GM11168 (cell line): ENCODE results near the gene DNAJB11.
"Not testable (repeated sequence)": the region's sequence is repeated elsewhere in the genome, so short reads cannot be mapped to it uniquely, and the experiment has no call there.

Experiments
- in situ Hi-C: fragments of 300-500 bp; cut with MboI; formaldehyde crosslinking; loops from one replicate; pipeline ENCODE4 v1.12.0; 2022; ENCODE audit warnings: low sequenced_read_pairs; ENCODE audit not compliant: unreplicated experiment

DNAJB11 gene

GRCh38 chr3:186614597-186615483, 44.3 kb downstream of the DNAJB11 start:
- in situ Hi-C loops = loop anchor here (5.0 kb wide), 1 partner anchor 207 kb away; no protein-coding TSS in a partner anchor

- in situ Hi-C loops = loop anchor here (5.0 kb wide), 1 partner anchor 206 kb away; no protein-coding TSS in a partner anchor
These were observed 45.7 kb downstream of the DNAJB11 start for GRCh38 chr3:186616299-186616617.

GRCh38 chr3:186617036-186617946, 46.8 kb downstream of the DNAJB11 start:
- in situ Hi-C loops = loop anchor here (5.0 kb wide), 1 partner anchor 205 kb away; no protein-coding TSS in a partner anchor

DNA sequence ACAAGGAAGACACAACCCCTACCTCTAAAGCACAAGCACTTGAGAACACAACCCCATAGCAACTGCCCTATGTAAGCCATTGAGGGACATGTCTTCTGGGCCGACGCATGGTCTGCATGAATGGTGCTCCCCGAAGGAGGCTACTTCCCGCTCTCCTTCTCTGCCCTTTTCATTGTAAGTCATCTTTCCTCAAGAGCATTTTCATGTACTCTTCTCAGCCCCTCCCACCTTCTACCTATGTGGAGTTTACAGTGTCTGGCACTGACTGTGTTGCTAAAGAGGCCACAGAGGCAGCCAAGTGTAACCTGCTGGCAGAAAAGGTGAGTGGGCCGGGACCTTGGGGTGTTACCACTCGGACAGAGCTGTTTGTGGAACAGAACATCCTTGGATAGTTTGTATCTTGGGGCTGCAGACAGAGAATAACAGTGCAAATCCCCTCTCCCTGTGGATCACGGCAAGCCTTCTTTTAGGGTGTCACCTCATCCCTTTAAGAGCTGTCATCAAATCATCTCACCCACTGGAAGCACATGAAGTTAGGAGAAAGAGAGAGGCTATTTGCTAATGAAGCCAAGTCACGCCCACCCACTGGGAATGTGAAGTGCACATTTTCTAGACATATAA, 47.9 kb downstream of the DNAJB11 start:
- in situ Hi-C loops = loop anchor here (5.0 kb wide), 1 partner anchor 204 kb away; no protein-coding TSS in a partner anchor

DNA sequence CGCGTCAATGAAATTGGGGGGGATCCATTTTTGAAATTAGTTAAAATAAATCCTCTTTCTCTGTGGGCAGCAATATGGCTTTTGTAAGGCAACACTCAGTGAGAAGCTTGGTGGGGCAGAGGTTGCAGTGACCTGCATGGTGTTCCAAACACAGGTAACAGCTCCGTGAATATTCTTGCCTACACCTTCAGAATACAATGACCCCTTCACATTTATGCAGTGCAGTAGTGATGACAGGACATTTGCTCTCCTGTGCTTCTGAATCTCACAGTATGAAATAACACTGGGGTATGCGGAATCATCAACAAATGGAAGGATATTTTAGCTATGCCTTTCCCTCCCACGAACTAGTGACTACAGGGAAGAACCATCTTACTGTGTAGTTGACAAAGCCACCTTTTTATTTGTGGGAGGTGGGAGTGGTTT, 49.3 kb downstream of the DNAJB11 start:
- in situ Hi-C loops = loop anchor here (5.0 kb wide), 1 partner anchor 203 kb away; no protein-coding TSS in a partner anchor

DNA sequence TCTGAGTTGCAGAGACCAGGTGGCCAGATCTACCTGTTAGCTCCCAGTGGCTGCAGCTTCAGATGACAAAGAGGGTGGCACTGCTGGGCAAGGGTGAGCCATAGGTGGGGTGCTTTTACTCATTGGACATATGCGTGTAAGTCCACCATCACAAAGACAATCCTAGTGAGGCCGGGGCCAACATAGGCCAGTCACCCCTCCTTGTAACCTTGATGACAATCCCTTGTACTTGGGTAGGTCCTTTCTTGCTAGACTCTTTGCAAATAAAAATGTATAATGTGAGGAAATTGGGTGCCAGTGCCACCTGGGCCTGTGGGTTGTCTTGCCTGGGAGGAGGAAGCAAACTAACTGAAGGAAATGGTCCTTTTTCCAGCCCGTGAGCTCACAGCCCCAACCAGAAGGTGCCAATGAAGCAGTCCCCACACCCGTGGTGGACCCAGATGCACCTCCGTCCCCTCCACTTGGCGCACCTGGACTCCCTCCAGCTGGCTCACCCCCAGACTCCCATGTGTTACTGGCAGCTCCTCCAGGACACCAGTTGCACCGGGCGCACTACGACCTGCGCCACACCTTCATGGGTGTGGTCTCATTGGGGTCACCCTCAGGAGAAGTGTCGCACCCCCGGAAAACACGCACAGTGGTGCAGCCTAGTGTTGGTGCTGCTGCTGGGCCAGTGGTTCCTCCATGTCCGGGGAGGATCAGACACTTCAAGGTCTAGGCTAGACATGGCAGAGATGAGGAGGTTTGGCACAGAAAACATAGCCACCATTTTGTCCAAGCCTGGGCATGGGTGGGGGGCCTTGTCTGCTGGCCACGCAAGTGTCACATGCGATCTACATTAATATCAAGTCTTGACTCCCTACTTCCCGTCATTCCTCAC, 49.9 kb downstream of the DNAJB11 start:
- in situ Hi-C loops = no loop called here

GRCh38 chr3:186621894-186622650, 51.6 kb downstream of the DNAJB11 start:
- in situ Hi-C loops = no loop called here

- in situ Hi-C loops = no loop called here
These were observed 52.3 kb downstream of the DNAJB11 start for GRCh38 chr3:186622651-186623310.

GRCh38 chr3:186624598-186624997, 54.1 kb downstream of the DNAJB11 start:
- in situ Hi-C loops = no loop called here

DNA sequence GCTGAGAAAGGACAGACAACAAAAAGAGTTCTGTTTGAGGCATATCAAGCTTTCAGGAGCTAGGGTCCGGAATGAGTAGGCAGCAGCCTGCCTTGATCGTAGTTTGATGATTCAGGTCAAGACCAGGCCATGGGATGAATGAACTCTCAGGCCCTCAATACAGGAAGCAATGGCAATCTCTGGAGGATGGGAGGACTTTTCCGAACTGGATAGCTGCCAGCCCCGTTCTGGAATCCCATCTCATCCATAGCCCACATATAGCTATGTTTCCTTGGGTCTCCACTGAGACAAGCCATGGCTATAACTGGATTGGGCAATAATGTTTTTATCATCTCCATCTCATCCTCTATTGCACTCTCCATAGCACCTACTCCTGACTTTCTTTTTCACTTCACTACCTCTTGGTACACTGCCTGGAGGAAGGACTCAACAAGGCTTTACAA, 55.1 kb downstream of the DNAJB11 start:
- in situ Hi-C loops = no loop called here

- in situ Hi-C loops = no loop called here
These were observed 55.8 kb downstream of the DNAJB11 start for GRCh38 chr3:186626254-186626847.

DNA sequence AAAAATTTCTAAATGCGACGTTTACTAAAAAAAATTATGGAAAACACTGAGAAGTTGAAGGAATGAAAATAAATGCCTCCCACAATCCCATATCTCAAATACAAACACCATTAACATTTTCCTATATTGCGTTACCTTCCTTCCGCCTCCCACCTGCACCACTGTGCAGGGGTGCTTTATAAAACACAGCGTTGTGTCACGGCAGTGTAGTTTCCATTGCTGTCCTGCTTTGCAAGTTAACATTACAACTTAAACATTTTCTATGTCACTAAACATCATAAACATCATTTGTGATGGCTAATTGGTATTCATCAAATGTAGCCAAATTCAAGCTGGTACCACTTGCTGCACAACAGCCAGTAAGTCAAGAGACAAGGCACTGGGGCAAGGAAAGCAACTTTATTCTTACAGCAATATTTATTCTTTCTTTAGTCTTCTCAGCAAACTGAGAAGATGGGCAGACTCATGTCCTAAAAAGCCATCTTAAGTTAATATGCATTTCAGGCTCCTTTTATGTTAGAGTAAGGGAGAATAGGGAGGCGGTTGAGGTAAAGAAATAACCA, 57.4 kb downstream of the DNAJB11 start:
- in situ Hi-C loops = no loop called here

DNA sequence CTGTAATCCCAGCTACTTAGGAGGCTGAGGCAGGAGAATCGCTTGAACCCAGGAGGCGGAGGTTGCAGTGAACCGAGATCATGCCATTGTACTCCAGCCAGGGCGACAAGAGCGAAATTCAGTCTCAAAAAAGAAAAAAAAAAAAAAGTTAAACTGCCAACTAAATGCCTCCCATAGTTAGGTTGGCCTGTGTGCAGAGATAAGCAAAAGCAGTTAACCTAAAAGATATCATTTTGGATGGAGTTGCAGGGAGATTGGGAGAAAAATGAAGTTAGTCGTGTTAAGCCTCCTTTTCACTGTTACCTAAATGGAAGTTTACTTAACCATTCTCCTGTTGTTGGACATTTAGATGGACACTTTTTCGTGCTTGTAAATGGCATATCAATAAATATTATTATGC, 58.2 kb downstream of the DNAJB11 start:
- in situ Hi-C loops = no loop called here

- in situ Hi-C loops = no loop called here
These were observed 60.6 kb downstream of the DNAJB11 start for GRCh38 chr3:186630950-186631641.

DNA sequence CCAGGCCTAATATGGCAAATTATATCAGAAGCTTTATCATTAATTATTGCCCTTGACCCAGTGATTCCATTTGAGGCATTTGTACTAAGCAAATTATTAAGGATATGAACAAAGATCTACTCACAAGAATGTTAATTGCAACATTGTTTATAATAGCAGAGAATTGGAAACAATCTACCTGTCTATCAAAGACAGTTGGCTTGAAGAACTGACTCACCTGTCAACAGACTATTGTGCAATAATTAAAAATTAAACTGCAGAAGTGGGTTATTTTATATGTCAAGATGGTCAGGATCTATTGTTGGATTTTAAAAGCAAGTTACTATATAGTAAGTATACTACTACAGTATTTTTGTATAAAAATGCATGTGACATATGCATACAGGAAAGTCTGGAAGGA, 63.0 kb downstream of the DNAJB11 start:
- in situ Hi-C loops = no loop called here

DNA sequence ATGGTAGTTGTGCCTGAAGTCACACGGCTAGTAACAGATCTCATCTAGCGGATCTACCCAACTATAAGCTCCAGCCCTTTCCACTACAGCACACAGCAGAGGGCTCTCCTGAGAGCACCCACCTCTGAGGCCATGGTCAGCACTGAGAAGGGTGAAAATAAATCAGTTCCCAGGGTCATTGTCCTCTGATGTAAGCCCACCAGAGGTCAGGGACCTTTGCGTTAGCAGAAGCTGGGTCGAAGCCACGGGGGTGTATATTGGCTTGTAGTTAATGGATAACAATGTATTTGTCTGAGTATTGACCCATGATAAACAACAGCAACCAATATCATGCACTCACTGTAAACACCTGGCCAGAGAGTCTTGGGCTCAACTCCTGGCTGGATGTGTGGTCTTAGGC, 63.7 kb downstream of the DNAJB11 start:
- in situ Hi-C loops = not testable (repeated sequence)
